SW480 (cell line): ENCODE results near the gene ACSM2B.
"Not testable (repeated sequence)": the region's sequence is repeated elsewhere in the genome, so short reads cannot be mapped to it uniquely, and the experiment has no call there.

ENCODE experiments used
- DNase-seq: peaks from one replicate; pipeline ENCODE4 v3.0.0-alpha.2; 2016; ENCODE audit warnings: low spot score

Gene ACSM2B

DNA sequence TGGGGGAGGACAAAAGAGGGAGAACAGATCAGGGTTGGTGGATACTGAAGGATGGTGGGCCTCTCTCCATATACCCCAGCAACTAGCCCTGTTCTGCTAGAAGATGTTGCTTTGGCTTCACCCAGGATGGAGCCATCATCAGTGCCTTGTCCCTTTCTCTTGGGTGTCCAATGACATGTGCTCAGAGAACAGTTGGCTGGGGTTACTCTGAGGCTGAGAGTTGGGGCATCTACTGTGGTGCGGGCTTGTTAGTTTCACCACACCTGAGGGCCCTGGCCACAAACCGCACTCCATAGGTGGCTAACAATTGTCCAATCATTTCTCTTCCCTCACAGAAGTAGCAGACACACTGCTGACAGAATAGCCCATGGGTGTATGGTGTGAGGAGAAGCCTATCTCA, 18.9 kb upstream of the ACSM2B start:
- DNase-seq = not testable (repeated sequence)

DNA sequence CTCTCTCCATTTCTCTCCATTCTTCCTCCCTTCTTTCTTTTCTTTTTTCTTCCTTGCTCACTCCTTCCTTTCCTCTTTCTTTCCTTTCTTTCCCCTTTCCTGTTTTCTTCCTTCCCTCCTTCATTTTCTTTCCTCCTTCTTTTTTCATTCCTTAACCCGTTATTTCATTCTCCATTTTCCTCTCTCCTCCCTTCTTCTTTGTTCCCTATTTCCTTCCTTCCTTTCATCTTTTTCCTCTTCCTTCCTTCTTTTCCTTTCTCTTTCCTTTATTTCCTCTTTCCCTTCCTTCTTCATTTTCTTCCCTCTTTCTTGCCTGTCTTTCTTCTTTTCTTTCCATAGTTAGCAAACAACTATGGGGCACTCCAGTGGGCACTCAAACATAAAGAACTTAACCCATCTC, 16.6 kb upstream of the ACSM2B start:
- not testable (repeated sequence) for DNase-seq

DNA sequence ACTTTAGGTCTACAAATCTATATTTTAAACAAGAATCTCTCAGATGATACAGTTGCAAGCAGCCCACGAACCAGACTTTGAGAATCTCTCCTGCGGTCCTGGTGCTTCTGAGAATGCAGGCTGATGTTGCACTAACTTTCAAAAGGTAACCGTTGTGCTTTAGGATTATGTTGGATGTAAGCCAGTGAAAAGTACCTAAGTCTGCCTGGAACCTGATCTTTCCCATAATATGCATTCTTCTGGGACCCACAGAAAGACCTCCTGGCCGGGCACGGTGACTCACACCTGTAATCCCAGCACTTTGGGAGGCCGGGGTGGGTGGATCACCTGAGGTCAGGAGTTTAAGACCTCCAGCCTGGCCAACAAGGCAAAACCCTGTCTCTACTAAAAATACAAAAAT, 13.3 kb upstream of the ACSM2B start:
- not testable (repeated sequence) for DNase-seq

DNA sequence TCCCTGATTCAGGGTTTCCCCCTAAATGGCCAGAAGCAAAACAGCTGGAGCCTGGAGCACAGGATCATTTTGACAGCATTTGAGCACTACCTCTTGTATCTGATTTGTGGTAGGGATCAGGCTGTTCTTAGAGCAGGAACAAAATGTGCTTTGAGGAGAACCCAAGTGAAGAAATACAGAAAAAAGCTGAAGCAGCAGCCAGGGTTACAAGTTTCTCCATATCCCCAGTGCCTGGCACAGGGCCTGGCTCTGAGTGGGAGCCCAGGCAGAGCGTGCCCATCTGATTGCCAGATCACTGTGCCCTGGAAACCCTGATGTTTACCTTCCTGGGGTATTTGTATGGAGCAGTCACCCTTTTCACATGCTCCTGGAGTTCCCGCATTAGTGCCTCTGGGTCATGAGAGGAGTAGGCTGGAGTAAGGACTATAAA, 11.5 kb upstream of the ACSM2B start:
- not testable (repeated sequence) for DNase-seq

DNA sequence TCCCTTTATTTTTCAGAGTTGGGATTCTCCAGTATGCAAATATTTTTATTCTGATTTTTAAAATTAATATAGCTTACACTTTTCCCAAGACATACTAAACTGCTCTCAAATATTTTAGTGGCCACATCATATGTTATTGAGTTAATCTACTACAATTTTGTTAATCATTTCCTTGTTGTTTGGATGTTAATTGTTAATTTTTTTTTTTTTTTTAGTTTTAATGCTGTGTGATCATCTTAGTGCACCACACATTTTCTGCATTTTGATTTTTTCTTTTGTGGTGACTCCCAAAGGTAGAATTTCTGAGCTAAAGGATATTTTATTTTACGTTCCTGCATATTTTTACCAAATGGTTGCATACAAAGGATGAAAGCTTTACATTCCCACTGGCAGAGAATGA, 10.5 kb upstream of the ACSM2B start:
- DNase-seq = not testable (repeated sequence)

DNA sequence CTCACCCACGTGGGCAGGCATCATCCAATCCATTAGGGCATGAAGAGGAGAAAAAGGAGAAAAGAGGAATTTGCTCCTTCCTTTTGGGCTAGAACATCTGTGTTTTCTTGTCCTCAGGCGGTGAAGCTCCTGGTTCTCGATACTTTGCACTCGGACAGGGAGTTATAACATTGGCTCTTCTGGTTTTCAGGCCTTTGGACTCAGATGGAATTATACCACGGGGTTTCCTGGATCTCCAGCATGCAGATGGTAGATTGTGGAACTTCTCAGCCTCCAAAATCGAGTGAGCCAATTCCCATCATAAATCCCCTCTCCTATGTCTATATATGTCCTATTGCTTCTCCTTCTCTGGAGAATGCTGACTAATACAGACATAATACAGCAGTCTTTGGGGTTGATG, 9.9 kb upstream of the ACSM2B start:
- DNase-seq = not testable (repeated sequence)

DNA sequence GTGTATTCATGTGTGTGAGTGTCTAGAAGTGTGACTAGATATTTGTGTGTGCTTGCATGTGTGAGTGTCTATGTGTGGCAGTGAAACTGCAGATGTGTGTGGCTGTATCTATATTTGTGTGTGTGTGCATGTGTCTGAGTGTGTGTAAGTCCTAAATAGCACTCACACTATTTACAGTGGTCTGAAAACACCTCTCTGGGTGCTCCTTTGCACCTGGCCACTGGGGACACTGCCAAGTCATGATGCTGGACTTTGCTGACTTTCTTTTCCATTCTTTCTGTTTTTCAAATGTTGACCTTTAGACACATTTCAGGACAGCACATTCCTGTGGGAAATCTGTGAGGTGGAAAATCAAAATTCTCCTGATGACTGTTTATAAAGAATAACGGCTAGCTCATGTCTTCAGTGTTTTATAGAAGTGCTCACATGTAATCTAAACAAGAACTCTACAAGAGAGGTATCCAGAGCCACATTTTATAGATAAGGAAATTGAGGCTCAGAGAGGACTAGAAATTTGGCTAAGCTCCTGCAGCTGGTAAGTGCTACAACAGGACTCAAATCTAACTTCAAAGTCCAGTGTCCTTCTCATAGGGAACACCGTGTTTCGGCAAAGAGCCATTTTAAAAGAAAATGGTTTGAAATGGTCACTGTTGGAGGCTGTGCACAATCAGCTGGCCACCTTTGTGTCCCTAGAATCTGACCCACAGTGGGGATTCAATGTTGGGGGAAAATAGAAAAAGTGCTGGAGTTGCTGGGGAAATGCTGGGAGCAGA, 4.5 kb upstream of the ACSM2B start:
- DNase-seq = not testable (repeated sequence)

DNA sequence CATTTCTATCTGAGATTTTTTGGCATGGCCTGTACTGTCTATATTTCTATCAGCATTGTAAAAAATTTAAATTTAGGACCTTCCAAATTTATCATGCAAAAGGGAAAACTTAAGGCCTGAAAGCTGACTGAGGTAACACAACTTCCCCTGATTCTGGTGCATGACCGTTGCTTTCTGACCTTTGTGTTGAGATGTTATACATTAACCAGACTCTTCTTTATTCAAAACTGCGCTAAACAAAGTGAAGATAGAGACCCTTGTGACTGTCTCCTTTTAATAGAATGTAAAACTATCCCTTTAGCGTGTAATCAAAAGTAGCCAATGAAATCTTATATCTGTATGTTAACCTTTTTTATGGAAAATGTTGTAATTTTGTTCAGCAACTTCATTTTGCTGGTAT, 1.9 kb upstream of the ACSM2B start:
- DNase-seq = not testable (repeated sequence)

DNA sequence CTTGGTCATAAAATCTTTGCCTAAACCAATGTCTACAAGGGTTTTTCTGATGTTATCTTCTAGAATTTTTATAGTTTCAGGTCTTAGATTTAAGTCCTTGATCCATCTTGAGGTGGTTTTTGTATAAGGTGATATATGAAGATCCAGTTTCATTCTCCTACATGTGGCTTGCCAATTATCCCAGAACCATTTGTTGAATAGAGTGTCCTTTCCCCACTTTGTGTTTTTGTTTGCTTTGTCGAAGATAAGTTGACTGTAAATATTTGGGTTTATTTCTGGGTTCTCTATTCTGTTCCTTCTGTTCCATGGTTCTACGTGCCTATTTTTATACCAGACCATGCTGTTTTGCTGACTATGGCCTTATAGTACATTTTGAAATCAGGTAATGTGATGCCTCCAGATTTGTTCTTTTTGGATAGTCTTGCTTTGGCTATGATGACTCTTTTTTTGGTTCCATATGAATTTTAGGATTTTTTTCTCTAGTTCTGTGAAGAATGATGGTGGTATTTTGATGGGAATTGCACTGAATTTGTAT, 7.0 kb downstream of the ACSM2B start:
- not testable (repeated sequence) for DNase-seq

DNA sequence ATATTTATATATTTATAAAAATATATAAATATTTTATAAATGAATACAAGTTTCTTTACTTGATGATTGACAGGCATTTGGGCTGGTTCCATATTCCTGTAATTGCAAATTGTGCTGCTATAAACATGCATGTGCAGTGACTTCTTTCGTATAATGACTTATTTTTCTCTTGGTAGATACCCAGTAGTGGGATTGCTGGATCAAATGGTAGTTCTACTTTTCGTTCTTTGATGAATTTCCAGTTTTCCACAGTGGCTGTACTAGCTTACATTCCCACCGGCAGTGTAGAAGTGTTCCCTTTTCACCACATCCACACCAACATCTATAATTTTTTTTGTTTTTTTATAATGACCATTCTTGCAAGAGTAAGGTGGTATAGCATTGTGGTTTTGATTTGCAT, 7.8 kb downstream of the ACSM2B start:
- DNase-seq = no peak

DNA sequence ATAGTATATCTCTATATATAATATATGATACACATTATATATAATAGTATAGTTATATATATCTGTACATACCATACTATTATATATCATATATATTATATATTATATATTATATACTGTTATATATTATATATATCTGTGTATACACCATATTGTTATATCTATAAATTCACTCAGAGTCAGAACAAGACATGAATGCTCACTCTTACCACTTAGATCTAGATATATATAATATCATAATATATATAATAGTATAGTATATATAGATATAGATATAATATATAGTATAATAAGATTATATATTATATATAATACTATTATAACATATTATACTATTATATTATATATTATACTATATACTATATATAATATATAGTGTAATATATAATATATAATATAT, 9.3 kb downstream of the ACSM2B start:
- DNase-seq = no peak

DNA sequence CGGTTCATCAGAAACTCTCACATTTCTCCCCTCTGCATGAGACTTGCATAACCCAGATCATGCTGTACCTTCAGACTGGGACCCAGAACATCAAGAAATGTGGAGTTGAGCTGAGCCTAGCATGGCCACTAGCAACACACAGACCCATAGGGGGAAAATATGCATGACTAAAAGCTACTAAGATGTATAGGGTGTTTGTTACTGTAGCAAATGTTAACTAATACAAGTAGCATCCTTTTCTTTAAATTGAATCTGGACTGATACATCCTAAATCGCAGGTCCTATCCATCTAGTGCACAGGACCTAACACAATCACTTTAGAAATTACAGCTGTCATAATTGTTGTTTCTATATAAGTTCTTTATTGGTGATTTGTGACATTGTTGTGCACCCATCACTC, 10.8 kb downstream of the ACSM2B start:
- DNase-seq = not testable (repeated sequence)

DNA sequence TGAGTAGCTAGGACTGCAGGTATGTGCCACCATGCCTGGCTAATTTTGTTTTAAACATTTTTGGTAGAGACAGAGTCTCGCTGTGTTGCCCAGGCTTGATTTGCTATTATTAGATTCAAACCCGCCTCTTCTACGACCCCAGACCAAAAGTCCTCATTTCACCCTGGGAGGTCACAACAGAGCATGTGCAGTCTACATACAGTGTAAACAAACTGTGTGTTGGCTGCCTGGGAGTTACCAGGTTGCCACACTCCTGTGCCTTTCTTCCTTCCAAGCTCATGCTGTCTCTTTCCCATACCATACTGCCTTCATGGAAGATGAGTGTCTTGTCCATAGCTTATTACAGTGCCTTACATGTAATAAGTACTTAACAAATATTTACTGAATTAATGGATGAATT, 11.9 kb downstream of the ACSM2B start:
- DNase-seq = not testable (repeated sequence)

DNA sequence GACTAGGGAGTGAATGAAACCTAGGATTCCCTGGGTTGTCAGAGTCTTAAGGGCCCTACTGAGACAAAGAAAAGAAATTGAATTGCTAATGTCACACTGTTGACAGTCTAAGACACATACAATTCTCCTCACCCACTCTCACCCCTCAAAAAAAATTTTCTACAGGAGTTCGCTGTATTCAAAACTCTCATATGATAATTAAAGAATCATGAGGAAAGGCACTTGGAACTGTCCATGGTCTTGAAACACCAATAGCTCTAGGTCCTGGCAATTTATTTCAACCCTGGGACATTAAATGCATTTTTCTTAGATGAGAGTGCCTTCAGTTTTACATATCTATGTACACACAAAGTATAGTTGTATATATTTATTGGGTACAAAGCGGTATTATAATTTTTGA, 20.5 kb downstream of the ACSM2B start:
- not testable (repeated sequence) for DNase-seq

DNA sequence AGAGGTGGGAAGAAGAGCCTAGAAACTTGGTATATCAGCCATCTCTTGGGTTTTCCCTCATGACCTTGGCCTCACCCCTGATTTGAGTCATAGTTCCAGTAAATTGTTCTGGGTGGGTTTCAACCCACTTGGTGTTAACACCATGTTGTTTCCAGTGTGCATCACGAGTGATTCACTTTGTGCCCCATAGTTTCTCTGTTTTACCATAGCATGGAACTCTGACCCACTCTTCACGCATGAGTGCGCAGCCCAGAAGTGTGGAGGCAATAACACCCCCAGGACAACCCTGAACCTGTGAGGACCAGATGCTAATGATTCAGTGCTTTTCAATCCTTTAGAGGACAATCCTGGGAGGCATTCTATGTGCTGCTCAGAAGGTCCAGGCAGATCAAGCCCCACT, 21.5 kb downstream of the ACSM2B start:
- not testable (repeated sequence) for DNase-seq

DNA sequence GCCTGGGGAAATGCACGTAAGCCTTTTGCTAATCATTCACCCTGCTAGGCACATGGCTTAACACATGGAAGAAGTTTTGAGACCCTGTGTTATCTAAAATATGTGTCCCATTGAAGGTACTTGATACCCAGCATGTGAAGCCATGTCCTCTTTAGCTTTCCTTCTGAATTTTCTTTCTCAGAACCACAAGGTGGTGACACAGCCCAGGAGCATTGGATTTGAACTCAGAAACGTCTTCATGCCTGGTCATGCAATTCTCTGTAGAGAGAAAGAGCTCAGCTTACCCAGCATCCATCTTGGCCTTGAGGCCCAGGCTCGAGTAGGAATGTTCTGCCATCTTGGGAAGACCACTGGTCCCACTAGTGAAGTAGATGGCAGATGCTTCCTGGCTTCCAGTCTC, 22.7 kb downstream of the ACSM2B start:
- DNase-seq = not testable (repeated sequence)

DNA sequence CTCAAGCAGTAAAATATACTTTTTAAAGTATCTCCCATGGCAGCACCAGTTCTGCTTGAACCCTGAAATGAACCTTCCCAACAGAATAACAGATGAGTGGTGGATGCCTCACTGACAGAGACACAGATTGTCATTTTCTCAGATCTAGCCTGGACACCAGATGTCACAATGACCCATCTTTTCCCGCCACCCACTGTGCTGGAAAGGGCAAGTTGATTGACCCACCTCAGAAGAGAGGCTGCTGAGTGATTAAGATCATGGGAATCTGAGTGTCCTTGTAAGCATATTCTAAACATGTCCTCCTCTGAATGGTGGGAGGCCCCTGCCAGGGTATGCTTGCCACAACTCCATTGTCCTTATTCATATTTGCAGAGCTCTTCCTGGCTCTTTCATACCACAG, 29.2 kb downstream of the ACSM2B start:
- DNase-seq = not testable (repeated sequence)

DNA sequence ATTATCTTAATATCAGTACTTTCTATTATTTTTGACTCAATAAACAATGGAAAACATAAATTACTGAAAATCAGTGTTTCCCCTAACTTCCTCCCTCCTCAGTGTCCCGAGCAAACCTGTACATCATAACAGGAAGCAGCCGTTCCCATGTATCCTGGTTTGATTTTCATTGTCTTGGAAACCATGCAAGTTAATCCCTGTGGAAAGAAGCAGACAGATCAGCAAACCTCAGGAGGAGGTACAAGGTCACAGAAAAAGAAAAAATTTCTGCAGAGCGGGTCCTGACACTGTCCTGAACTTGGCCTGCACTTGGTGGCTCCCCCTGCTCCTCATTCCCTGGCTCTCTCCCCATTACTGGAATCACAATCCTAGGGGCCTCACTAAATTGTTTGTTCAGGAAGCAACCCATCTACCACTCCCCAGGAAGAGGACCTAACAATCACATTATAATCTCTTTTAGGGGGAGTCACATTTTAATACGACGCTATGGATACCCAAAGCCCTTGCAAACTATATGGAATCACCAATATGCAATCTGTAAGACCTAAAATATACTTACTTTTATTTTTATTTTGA, 29.8 kb downstream of the ACSM2B start:
- not testable (repeated sequence) for DNase-seq

DNA sequence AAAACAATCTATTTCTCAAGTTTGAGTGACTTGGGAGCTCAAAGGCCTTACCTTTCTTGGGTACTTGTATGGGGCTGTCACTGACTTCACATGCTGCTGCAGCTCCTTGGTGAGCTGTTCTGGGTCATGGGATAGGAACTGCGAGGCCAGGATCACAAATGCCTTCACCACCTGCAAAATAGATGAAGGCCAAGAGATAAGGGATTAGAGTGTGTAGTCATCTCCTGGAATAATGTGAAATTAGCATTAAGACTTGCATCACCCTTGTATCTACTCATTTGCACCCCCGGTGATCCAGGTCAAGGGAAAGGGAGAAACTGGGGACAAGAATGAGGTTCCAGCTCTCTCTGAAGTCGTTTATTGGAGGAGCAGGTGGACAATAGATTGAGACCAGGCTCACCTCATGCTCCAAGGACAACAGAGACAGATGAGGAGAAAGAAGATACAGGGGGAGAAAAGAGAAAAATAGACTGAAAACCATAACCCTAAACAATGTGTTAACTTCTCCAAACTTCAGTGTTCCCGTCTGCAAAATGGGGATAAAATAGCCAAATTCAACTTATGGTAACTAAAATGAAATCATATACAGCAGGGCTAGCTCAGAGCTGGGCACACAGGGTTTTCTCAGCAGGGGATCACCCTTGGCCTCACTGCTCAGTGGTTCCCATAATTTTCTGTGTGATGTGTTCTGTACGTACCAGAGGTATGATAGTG, 35.4 kb downstream of the ACSM2B start:
- not testable (repeated sequence) for DNase-seq

DNA sequence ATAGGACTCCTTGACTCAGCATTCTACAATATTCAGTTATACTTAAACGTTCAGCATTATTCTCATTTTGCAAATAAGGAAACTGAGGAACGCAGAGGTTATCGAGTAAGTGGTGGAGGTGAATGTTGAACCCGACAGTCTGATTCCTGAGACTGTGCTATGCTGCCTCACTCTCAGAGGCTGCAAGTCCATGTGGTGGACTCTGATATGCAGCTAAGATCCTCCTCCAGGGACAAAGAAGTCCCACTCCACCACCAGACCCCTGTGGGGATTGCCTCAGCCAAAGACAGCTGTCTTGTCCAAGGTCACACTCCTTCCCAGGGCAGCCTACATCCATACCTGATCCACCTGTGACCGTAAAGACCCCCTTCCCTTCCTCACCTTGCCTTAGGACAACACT, 37.5 kb downstream of the ACSM2B start:
- DNase-seq = no peak

DNA sequence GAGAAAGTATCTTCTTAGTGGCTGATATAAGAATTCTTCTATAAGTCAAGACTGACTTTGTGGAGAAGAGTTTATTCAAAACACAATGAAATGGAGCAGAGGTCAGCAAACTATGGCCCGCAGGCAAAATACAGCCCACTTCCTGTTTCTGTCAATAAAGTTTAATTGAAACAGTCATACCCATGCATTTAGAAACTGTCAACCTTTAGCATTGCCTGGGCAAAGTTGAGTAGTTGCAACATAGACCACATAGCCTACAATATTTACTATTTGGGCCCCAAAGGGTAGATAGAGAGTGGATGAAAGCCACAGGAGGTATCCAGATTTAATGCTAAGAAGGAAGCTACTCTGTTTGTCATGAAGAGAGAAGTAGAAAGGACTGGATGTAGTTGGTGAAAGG, 38.0 kb downstream of the ACSM2B start:
- no peak for DNase-seq

DNA sequence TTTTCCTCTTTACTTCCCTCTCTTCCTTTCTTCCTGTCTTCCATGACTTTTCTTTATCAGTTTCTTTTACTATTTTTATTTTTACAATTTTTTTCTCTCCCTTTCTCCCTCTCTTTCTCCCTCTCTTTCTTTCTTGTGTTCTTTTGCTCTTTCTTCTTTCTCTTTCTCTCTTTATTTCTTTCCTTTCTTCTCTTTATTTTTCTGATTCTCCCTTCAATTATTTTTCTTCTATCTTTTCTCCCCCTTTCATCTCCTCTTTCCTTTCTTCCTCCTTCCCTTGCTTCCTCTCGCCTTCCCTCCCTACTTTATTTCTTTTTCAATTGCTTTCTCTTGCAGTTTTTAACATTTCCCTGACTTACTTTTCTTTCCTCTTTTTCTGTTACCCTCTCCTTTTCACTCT, 39.5 kb downstream of the ACSM2B start:
- DNase-seq = not testable (repeated sequence)

DNA sequence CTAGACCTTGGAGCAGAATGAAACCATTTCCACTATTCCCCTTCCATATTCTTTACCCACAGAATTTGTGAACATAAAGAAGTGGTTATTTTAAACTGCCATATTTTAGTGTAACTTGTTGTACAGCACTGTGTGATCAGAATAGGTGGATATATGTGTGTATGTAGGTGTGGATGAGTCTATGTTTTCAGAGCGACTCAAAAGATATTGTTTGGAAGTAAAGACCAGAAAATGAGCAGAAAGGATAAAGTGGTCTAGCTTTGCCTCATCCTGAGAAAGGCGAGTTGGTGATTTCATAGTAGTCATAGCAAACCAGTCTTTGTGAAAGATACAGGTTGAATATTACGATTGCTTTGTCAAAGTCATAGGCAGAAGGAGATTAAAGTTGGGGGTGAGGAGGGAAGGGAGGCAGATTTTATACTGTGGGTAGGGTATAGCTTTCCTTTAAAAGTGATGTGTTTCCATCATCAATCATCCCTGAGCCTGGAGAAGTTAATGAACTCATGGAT, 43.8 kb downstream of the ACSM2B start:
- DNase-seq = not testable (repeated sequence)
